Erythroblast (primary cell): ENCODE results near the gene RELT.

Experiments used
- GATA1 ChIP-seq: IDR thresholded peaks from 2 replicates; pipeline ENCODE4 v1.6.1; 2011; ENCODE audit warnings: low read depth, mild to moderate bottlenecking, control low read depth, low read length, moderate library complexity
- POLR2A ChIP-seq: IDR thresholded peaks from 2 replicates; pipeline ENCODE4 v1.6.1; 2011; ENCODE audit warnings: mild to moderate bottlenecking, low read length

GRCh38 chr11:73393479-73394415, 17.5 kb downstream of the RELT start:
- TF ChIP-seq POLR2A (no peak), GATA1 (no peak)
